ENCODE results near the gene AKAP9. TPM values are rescaled to one million over a fixed set of nuclear protein-coding genes. Genes with fewer than 3 reads are reported as not detected.
A peak's percentile ranks its signal among the peaks of the same experiment; 100 is the strongest.
"Not testable (repeated sequence)": the region's sequence is repeated elsewhere in the genome, so short reads cannot be mapped to it uniquely, and the experiment has no call there.

The AKAP9 gene
- total and polyA plus RNA-seq, 2 donors (not counting 3 experiments of a cell fraction or from before 2014, with no cell fraction given): 9.5 to 51.6 TPM

DNA sequence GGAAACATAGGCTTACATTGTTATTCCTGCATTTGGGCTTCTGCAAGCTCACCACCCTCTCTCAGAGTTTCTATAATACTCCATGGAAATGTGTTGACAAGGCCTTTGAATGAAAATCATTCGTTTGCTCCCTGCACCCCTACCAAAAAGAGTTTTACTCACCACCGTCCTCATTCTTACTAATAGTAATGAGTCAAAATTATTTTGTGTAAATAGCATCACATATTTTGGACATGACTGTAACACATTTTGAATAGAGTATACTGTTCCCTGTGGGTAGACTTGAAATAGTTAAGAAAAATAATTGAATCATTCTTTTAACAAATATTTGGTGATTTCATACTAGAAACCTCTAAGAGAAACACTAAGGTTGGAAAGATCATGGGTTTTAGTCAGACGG lies 84.6 kb downstream of the AKAP9 start:
- H4K20me1 ChIP-seq (replicated peaks; ENCODE audit: control insufficient read depth, extremely low read depth, insufficient read depth, low read length): no peaks in the 10 kb centered on the region
- no peaks in the 10 kb centered on the region for H3K27me3 ChIP-seq (ENCODE audit: control insufficient read depth in 2 of 2, insufficient read depth in 2 of 2, low read length in 2 of 2)
- H3K9me3 ChIP-seq (replicated peaks; ENCODE audit: control insufficient read depth, insufficient read depth, low read length): no peaks in the 10 kb centered on the region
- H3K9ac ChIP-seq (replicated peaks; ENCODE audit: extremely low read depth, insufficient read depth, low read length): no peak overlapping the region
- peaks cover 0 to 2% of the 10 kb centered on the region in 2 experiments for H3K36me3 ChIP-seq (ENCODE audit: control insufficient read depth in 2 of 2, extremely low read depth in 1 of 2, insufficient read depth in 2 of 2, low read length in 2 of 2)
- FAIRE-seq (no peak), DNase-seq (ENCODE audit: low read depth, low spot score) (peak; percentile 8)
- ChIA-PET POLR2A (no interaction called here), CTCF (no interaction called here)
- no peak overlapping the region for H3K27ac ChIP-seq (ENCODE audit: insufficient read depth, low read depth, low read length)
- peak overlapping the region; percentile 41 for H3K4me2 ChIP-seq (ENCODE audit: insufficient read depth, low read length)
- dilution Hi-C loops (cut with MboI; ENCODE audit: extremely low pct_ligation_motif_present, low sequenced_read_pairs): no loop called here
- no peak for TF ChIP-seq POLR2A (IDR thresholded peaks at IDR 0.05; ENCODE audit: low read depth, low read length)
- no peak for TF ChIP-seq EZH2 (IDR thresholded peaks at IDR 0.05; ENCODE audit: borderline replicate concordance, low read depth, low read length, severe bottlenecking)
- peak; percentile 28 for TF ChIP-seq JUN (IDR thresholded peaks at IDR 0.05; ENCODE audit: borderline replicate concordance, insufficient read depth, insufficient read length, low read depth)
- peak; percentile 32 for TF ChIP-seq FOS (IDR thresholded peaks at IDR 0.05; ENCODE audit: borderline replicate concordance, insufficient read depth, low read length)
- peaks cover 7% of the 10 kb centered on the region for H3K4me1 ChIP-seq (ENCODE audit: control insufficient read depth, extremely low read depth, insufficient read depth, low read length)
- intact Hi-C loops (cut with micrococcal nuclease): no loop called here
- no peak overlapping the region for H3K4me3 ChIP-seq (replicated peaks in 1 of 3; ENCODE audit: insufficient read depth in 1 of 3, low read depth in 1 of 3, low read length in 3 of 3)
- no TSS peak for BruUV-seq (replicated peaks)
- no peaks in the 10 kb centered on the region for H3K79me2 ChIP-seq (ENCODE audit: control insufficient read depth, insufficient read depth, low read length)
- H2AFZ ChIP-seq (ENCODE audit: low read depth, low read length): no peak overlapping the region
- H3K9me1 ChIP-seq (replicated peaks; ENCODE audit: control insufficient read depth, extremely low read depth, insufficient read depth, low read length): no peaks in the 10 kb centered on the region

DNA sequence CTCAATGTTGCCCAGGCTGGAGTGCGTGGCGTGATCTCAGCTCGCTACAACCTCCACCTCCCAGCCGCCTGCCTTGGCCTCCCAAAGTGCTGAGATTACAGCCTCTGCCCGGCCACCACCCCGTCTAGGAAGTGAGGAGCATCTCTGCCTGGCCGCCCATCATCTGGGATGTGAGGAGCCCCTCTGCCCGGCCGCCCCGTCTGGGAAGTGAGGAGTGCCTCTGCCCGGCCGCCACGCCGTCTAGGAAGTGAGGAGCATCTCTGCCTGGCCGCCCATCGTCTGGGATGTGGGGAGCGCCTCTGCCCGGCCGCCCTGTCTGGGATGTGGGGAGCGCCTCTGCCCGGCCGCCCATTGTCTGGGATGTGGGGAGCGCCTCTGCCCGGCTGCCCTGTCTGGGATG lies 86.0 kb downstream of the AKAP9 start:
- H3K36me3 ChIP-seq (ENCODE audit: control insufficient read depth in 2 of 2, extremely low read depth in 1 of 2, insufficient read depth in 2 of 2, low read length in 2 of 2); DNase-seq (ENCODE audit: low read depth, low spot score); H3K27ac ChIP-seq (ENCODE audit: insufficient read depth, low read depth, low read length); H3K9me1 ChIP-seq (replicated peaks; ENCODE audit: control insufficient read depth, extremely low read depth, insufficient read depth, low read length); H3K9ac ChIP-seq (replicated peaks; ENCODE audit: extremely low read depth, insufficient read depth, low read length); CTCF ChIA-PET; H2AFZ ChIP-seq (ENCODE audit: low read depth, low read length); BruUV-seq (replicated peaks); intact Hi-C loops (cut with micrococcal nuclease); H3K4me2 ChIP-seq (ENCODE audit: insufficient read depth, low read length); H3K9me3 ChIP-seq (replicated peaks; ENCODE audit: control insufficient read depth, insufficient read depth, low read length); H4K20me1 ChIP-seq (replicated peaks; ENCODE audit: control insufficient read depth, extremely low read depth, insufficient read depth, low read length); dilution Hi-C loops (cut with MboI; ENCODE audit: extremely low pct_ligation_motif_present, low sequenced_read_pairs); H3K4me1 ChIP-seq (ENCODE audit: control insufficient read depth, extremely low read depth, insufficient read depth, low read length); H3K79me2 ChIP-seq (ENCODE audit: control insufficient read depth, insufficient read depth, low read length); FAIRE-seq; H3K27me3 ChIP-seq (ENCODE audit: control insufficient read depth in 2 of 2, insufficient read depth in 2 of 2, low read length in 2 of 2); POLR2A ChIA-PET; H3K4me3 ChIP-seq (replicated peaks in 1 of 3; ENCODE audit: insufficient read depth in 1 of 3, low read depth in 1 of 3, low read length in 3 of 3): not testable (repeated sequence)

DNA sequence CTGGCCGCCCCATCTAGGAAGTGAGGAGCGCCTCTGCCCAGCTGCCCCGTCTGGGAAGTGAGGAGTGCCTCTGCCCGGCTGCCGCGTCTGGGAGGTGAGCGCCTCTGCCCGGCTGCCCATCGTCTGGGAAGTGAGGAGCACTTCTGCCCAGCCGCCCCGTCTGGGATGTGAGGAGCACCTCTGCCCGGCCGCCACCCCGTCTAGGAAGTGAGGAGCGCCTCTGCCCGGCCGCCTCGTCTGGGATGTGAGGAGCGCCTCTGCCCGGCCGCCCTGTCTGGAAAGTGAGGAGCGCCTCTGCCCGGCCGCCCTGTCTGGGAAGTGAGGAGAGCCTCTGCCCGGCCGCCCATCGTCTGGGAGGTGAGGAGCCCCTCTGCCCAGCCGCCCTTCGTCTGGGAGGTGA lies 86.5 kb downstream of the AKAP9 start:
- BruUV-seq (replicated peaks); H3K27ac ChIP-seq (ENCODE audit: insufficient read depth, low read depth, low read length); FAIRE-seq; POLR2A ChIA-PET; CTCF ChIA-PET; intact Hi-C loops (cut with micrococcal nuclease); H3K4me2 ChIP-seq (ENCODE audit: insufficient read depth, low read length); H2AFZ ChIP-seq (ENCODE audit: low read depth, low read length); dilution Hi-C loops (cut with MboI; ENCODE audit: extremely low pct_ligation_motif_present, low sequenced_read_pairs); H3K4me1 ChIP-seq (ENCODE audit: control insufficient read depth, extremely low read depth, insufficient read depth, low read length); H3K79me2 ChIP-seq (ENCODE audit: control insufficient read depth, insufficient read depth, low read length); DNase-seq (ENCODE audit: low read depth, low spot score); H3K9me1 ChIP-seq (replicated peaks; ENCODE audit: control insufficient read depth, extremely low read depth, insufficient read depth, low read length); H3K9me3 ChIP-seq (replicated peaks; ENCODE audit: control insufficient read depth, insufficient read depth, low read length); H3K27me3 ChIP-seq (ENCODE audit: control insufficient read depth in 2 of 2, insufficient read depth in 2 of 2, low read length in 2 of 2); H3K4me3 ChIP-seq (replicated peaks in 1 of 3; ENCODE audit: insufficient read depth in 1 of 3, low read depth in 1 of 3, low read length in 3 of 3); H4K20me1 ChIP-seq (replicated peaks; ENCODE audit: control insufficient read depth, extremely low read depth, insufficient read depth, low read length); H3K36me3 ChIP-seq (ENCODE audit: control insufficient read depth in 2 of 2, extremely low read depth in 1 of 2, insufficient read depth in 2 of 2, low read length in 2 of 2); H3K9ac ChIP-seq (replicated peaks; ENCODE audit: extremely low read depth, insufficient read depth, low read length): not testable (repeated sequence)

All from endothelial cell of umbilical vein (primary cell).